ENCODE results near the gene ALDH3A1. TPM values are rescaled to one million over a fixed set of nuclear protein-coding genes. Genes with fewer than 3 reads are reported as not detected.

The ALDH3A1 gene
- polyA plus RNA-seq, 3 donors = not detected

- H3K4me3 Mint-ChIP-seq = no peak overlapping the region
- peaks cover 8 to 9% of the 10 kb centered on the region in 2 donors for H3K4me1 ChIP-seq (ENCODE audit: control insufficient read depth in 1 of 2, insufficient read depth in 2 of 2, low read length in 2 of 2)
- H3K79me2 ChIP-seq (ENCODE audit: insufficient read depth, low read length) = no peaks in the 10 kb centered on the region
- H3K4me3 ChIP-seq (replicated peaks in 1 of 3; ENCODE audit: low read depth in 2 of 3, low read length in 3 of 3) = no peak overlapping the region
- H3K27me3 Mint-ChIP-seq (ENCODE audit: low read depth in 3 of 3) = peaks cover 8 to 11% (median 8%) of the 10 kb centered on the region in 3 donors
- H3K27ac Mint-ChIP-seq = no peak overlapping the region
- no peaks in the 10 kb centered on the region for H3K9me3 ChIP-seq (replicated peaks in 1 of 2; ENCODE audit: control insufficient read depth in 1 of 2, insufficient read depth in 1 of 2, low read length in 2 of 2)
- no peak overlapping the region for H3K9ac ChIP-seq (ENCODE audit: insufficient read depth, low read length, poor library complexity, severe bottlenecking)
- H3K9me3 Mint-ChIP-seq = peaks cover 0 to 1% (median 0%) of the 10 kb centered on the region in 7 donors
- no peaks in the 10 kb centered on the region for H3K36me3 ChIP-seq (replicated peaks in 1 of 2; ENCODE audit: control insufficient read depth in 1 of 2, insufficient read depth in 2 of 2, low read length in 2 of 2)
- H3K27me3 ChIP-seq (ENCODE audit: control insufficient read depth in 2 of 2, insufficient read depth in 2 of 2, low read length in 2 of 2) = no peaks in the 10 kb centered on the region
- no peaks in the 10 kb centered on the region for H4K20me1 ChIP-seq (ENCODE audit: insufficient read depth, low read length)
- no peak for DNase-seq
- intact Hi-C loops (cut with micrococcal nuclease) = no loop called here
- no peaks in the 10 kb centered on the region for H3K36me3 Mint-ChIP-seq
- H2AFZ ChIP-seq (ENCODE audit: insufficient read depth, low read depth, low read length, poor library complexity, severe bottlenecking) = no peak overlapping the region
- TF ChIP-seq CTCF (IDR thresholded peaks at IDR 0.05) = no peak
- no peak overlapping the region for H3K4me2 ChIP-seq (replicated peaks; ENCODE audit: extremely low read depth, low read length, poor library complexity, severe bottlenecking)
- whole genome bisulfite sequencing (ENCODE audit: insufficient coverage) = 97% methylated on average over 23 of the region's 34 CpGs
- peaks cover 9% of the 10 kb centered on the region for H3K4me1 Mint-ChIP-seq
- H3K27ac ChIP-seq (ENCODE audit: low read depth in 1 of 2, low read length in 2 of 2) = no peak overlapping the region
Observed at GRCh38 chr17:19743101-19744100, 4.7 kb downstream of the ALDH3A1 start.

GRCh38 chr17:19742495-19742894 lies 5.6 kb downstream of the ALDH3A1 start:
- no peak overlapping the region for H3K27ac ChIP-seq (ENCODE audit: low read depth in 1 of 2, low read length in 2 of 2)
- H3K4me3 Mint-ChIP-seq = no peak overlapping the region

More at GRCh38 chr17:19742495-19742894, 5.6 kb downstream of the ALDH3A1 start:
- 98% methylated on average over 5 of the region's 10 CpGs for WGBS (ENCODE audit: insufficient coverage)
- H4K20me1 ChIP-seq (ENCODE audit: insufficient read depth, low read length) = no peaks in the 10 kb centered on the region
- no peaks in the 10 kb centered on the region for H3K36me3 ChIP-seq (replicated peaks in 1 of 2; ENCODE audit: control insufficient read depth in 1 of 2, insufficient read depth in 2 of 2, low read length in 2 of 2)
- H3K9ac ChIP-seq (ENCODE audit: insufficient read depth, low read length, poor library complexity, severe bottlenecking) = no peak overlapping the region
- no peak overlapping the region for H3K4me3 ChIP-seq (replicated peaks in 1 of 3; ENCODE audit: low read depth in 2 of 3, low read length in 3 of 3)
- no peak for DNase-seq
- Mint-ChIP-seq H3K4me1 (peaks cover 9% of the 10 kb centered on the region), H3K27ac (no peak overlapping the region), H3K36me3 (no peaks in the 10 kb centered on the region), H3K27me3 (ENCODE audit: low read depth in 3 of 3) (peaks cover 8% of the 10 kb centered on the region in 3 donors), H3K9me3 (peaks cover 0 to 1% (median 0%) of the 10 kb centered on the region in 7 donors)
- peaks cover 8 to 9% of the 10 kb centered on the region in 2 donors for H3K4me1 ChIP-seq (ENCODE audit: control insufficient read depth in 1 of 2, insufficient read depth in 2 of 2, low read length in 2 of 2)
- no peak overlapping the region for H2AFZ ChIP-seq (ENCODE audit: insufficient read depth, low read depth, low read length, poor library complexity, severe bottlenecking)
- no peak for TF ChIP-seq CTCF (IDR thresholded peaks at IDR 0.05)
- no peaks in the 10 kb centered on the region for H3K9me3 ChIP-seq (replicated peaks in 1 of 2; ENCODE audit: control insufficient read depth in 1 of 2, insufficient read depth in 1 of 2, low read length in 2 of 2)
- no peaks in the 10 kb centered on the region for H3K27me3 ChIP-seq (ENCODE audit: control insufficient read depth in 2 of 2, insufficient read depth in 2 of 2, low read length in 2 of 2)
- intact Hi-C loops (cut with micrococcal nuclease) = no loop called here
- H3K4me2 ChIP-seq (replicated peaks; ENCODE audit: extremely low read depth, low read length, poor library complexity, severe bottlenecking) = no peak overlapping the region
- no peaks in the 10 kb centered on the region for H3K79me2 ChIP-seq (ENCODE audit: insufficient read depth, low read length)
